Measurements from ENCODE around the gene ZCWPW1. TPM values are rescaled to one million over a fixed set of nuclear protein-coding genes. Genes with fewer than 3 reads are reported as not detected.

The ZCWPW1 gene
- total RNA-seq = 1 to 10 TPM; 1.6 to 3.3 TPM

DNA sequence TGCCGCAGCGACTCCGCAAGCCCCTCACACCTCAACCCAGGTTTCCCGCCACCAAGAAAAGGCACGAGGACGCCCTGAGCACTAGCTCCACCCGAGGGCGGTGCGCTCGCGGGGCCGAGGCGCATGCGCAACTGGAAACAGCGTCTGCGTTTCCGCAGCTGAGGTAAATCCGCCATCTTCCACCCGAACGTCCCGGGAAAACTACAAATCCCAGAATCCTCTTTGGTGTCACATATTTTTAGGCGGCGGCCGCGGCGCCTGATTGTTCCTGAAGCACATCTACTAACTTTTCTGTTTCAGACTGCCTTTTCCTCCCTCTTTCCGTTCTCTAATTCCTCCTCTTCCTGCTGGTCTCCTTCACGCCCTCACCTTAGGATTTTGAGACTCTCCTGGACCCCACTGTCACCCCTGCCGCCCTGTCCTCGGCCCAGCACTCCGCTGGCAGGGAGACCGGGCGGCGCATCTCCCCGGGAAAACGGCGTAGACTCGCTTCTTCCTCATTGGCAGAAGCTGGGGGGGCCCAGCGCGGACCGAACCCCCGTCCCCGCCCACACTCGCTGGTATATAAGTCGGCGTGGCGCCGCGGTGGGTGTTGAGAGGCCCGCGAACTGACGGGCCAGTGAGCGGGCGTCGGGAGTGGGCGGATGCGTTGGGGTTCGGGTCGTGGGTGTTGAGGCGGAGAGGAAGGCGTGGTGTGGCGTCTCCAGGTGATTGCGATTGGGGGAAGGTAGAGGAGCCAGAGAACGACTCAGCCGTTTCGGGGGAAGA lies at the start of gene ZCWPW1:
Gene ZCWPW1 (minus strand): TSS at position 505 of the 768 bp plus-strand sequence. CDS start 8,054 bp downstream, outside the sequence.
- 0% methylated on average over 45 to 66 of the region's 66 CpGs for WGBS, 2 donors

DNA sequence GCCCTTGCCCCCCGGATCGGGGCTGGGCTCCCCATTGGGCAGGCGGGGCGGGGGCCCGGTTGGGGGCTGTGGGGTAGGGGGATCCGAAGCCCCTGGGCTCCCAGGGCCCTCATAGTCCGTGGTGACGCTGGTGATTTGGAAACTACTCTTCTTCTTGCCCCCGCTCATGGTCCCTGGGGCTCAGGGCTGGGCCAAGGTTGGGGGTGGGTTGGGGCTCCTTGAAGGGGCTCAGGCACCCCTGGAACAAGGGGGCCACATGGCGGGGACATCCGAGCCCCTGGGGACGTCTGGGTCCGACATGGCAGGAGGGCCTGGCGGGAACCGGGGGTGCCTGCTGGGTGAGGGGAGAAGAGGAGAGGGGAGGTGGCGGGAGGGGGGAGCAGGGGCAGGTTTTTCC lies 49.4 kb upstream of the ZCWPW1 start:
- DNase-seq (no peak), ATAC-seq (no peak)
- TF ChIP-seq POLR2A (IDR thresholded peaks at IDR 0.05) (no peak), CTCF (IDR thresholded peaks at IDR 0.05) (no peak)
- WGBS, 2 donors = 0 to 3% methylated on average over 6 to 14 of the region's 16 CpGs
- peak overlapping the region; percentile 66 to 94 for H3K4me3 ChIP-seq
- no peaks in the 10 kb centered on the region for H3K36me3 ChIP-seq (replicated peaks in 1 of 2; ENCODE audit: insufficient read depth in 1 of 2, low read depth in 2 of 2)
- peaks cover 45% of the 10 kb centered on the region for H3K4me1 ChIP-seq
- peak overlapping the region; percentile 49 to 86 (median 84) for H3K27ac ChIP-seq
- no peaks in the 10 kb centered on the region for H3K27me3 ChIP-seq
- intact Hi-C loops (cut with DNase I) = loop anchor here (10.0 kb wide), 1 partner anchor 207 kb away; no protein-coding TSS in a partner anchor
- no peaks in the 10 kb centered on the region for H3K9me3 ChIP-seq

More for the DNA sequence above, at the start of gene ZCWPW1:
- Histone ChIP-seq H3K9me3 (no peaks in the 10 kb centered on the region), H3K27ac (peak within 1 kb of the TSS; percentile 100), H3K4me1 (peaks cover 32% of the 10 kb centered on the region), H3K4me3 (peak within 1 kb of the TSS; percentile 69 to 78), H3K36me3 (replicated peaks in 1 of 2; ENCODE audit: insufficient read depth in 1 of 2, low read depth in 2 of 2) (peaks cover 0 to 3% of the 10 kb centered on the region in 2 donors), H3K27me3 (no peaks in the 10 kb centered on the region)
- TF ChIP-seq CTCF (IDR thresholded peaks at IDR 0.05) (peak in 1 of 7 experiments; percentile 15), POLR2A (IDR thresholded peaks at IDR 0.05) (peak; percentile 99 to 100 (median 100))
- intact Hi-C loops (cut with DNase I) = no loop called here
- ATAC-seq (peak; percentile 69), DNase-seq (peak; percentile 95 to 97 (median 96))

- intact Hi-C loops (cut with DNase I) = loop anchor here (10.0 kb wide), 1 partner anchor 208 kb away; no protein-coding TSS in a partner anchor
- H3K36me3 ChIP-seq (replicated peaks in 1 of 2; ENCODE audit: insufficient read depth in 1 of 2, low read depth in 2 of 2) = no peaks in the 10 kb centered on the region
Measured at GRCh38 chr7:100476903-100477870, 48.7 kb upstream of the ZCWPW1 start.

More at GRCh38 chr7:100476903-100477870, 48.7 kb upstream of the ZCWPW1 start:
- ATAC-seq (no peak), DNase-seq (no peak)
- Histone ChIP-seq H3K9me3 (no peaks in the 10 kb centered on the region), H3K4me3 (peak overlapping the region; percentile 66 to 94), H3K4me1 (peaks cover 43% of the 10 kb centered on the region), H3K27ac (peak overlapping the region; percentile 49 to 86 (median 84)), H3K27me3 (no peaks in the 10 kb centered on the region)
- 14 to 80% methylated on average over 2 to 30 of the region's 30 CpGs for WGBS, 2 donors
- TF ChIP-seq CTCF (IDR thresholded peaks at IDR 0.05) = no peak
- no peak for TF ChIP-seq POLR2A (IDR thresholded peaks at IDR 0.05)
